KMS-11 (cell line): Measurements from ENCODE around the gene CCDC9.
A peak's percentile ranks its signal among the peaks of the same experiment; 100 is the strongest.

Source experiments
- H2AFZ ChIP-seq: fragments of 200-600 bp; sonication (generic); 2 replicates; pipeline ENCODE4 v1.6.1; 2016; ENCODE audit warnings: antibody characterized with exemption, mixed run types, low read depth
- H3K27ac ChIP-seq: fragments of 200-600 bp; sonication (generic); 2 replicates; pipeline ENCODE4 v1.6.1; 2016; ENCODE audit warnings: mild to moderate bottlenecking, mixed run types
- H3K27me3 ChIP-seq: fragments of 200-600 bp; sonication (generic); 2 replicates; pipeline ENCODE4 v1.6.1; 2017; ENCODE audit warnings: mild to moderate bottlenecking, low read depth, mixed run types, moderate library complexity; ENCODE audit not compliant: insufficient read depth
- H3K36me3 ChIP-seq: fragments of 200-600 bp; sonication (generic); 2 replicates; pipeline ENCODE4 v1.6.1; 2017; ENCODE audit warnings: mild to moderate bottlenecking, mixed run types; ENCODE audit not compliant: insufficient read depth
- H3K4me1 ChIP-seq: fragments of 200-600 bp; sonication (generic); 2 replicates; pipeline ENCODE4 v1.6.1; 2016; ENCODE audit warnings: mild to moderate bottlenecking, low read depth, mixed run types; ENCODE audit not compliant: poor library complexity, severe bottlenecking
- H3K4me2 ChIP-seq: fragments of 200-600 bp; sonication (generic); 2 replicates; pipeline ENCODE4 v1.7.0; 2016; ENCODE audit warnings: mild to moderate bottlenecking, mixed run types
- H3K4me3 ChIP-seq: fragments of 200-600 bp; sonication (generic); IDR thresholded peaks from 2 replicates; pipeline ENCODE4 v1.6.1; 2017; ENCODE audit warnings: low read depth, low read length, mixed read lengths; ENCODE audit not compliant: insufficient read depth
- H3K79me2 ChIP-seq: fragments of 200-600 bp; sonication (generic); 2 replicates; pipeline ENCODE4 v1.6.1; 2016; ENCODE audit warnings: low read depth, mixed run types; ENCODE audit not compliant: insufficient read depth
- H3K9ac ChIP-seq: fragments of 200-600 bp; sonication (generic); 2 replicates; pipeline ENCODE4 v1.6.1; 2016; ENCODE audit warnings: mild to moderate bottlenecking, mixed run types
- H4K20me1 ChIP-seq: fragments of 200-600 bp; sonication (generic); 2 replicates; pipeline ENCODE4 v1.6.1; 2016; ENCODE audit warnings: mild to moderate bottlenecking, mixed run types; ENCODE audit not compliant: insufficient read depth
- TF ChIP-seq, protein P1 (sequence below): fragments of 200-600 bp; sonication (generic); conservative IDR thresholded peaks from 2 replicates; pipeline ENCODE4 v1.6.1; 2017; ENCODE audit warnings: low read depth, mild to moderate bottlenecking, antibody characterized with exemption, low read length, moderate library complexity, mixed read lengths

Gene CCDC9

DNA sequence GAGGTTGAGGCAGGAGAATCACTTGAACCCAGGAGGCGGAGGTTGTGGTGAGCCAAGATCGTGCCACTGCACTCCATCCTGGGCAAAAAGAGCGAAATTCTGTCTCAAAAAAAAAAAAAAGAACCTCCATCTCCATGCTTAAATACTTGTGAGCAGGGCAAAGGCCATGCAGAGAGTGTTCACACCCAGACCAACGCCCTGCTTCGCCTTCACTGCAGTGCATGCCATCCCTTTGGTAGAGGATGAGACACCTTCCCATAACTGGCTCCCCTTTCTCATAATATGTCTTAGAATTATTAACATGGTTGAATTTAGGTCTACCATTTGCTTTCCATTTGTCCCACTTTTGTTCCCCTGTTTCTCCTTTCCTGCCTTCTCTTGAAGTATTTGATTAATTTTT is 40.7 kb upstream of the CCDC9 start:
- Histone ChIP-seq H3K4me2 (no peak overlapping the region), H2AFZ (no peak overlapping the region), H4K20me1 (no peaks in the 10 kb centered on the region), H3K4me1 (peaks cover 11% of the 10 kb centered on the region), H3K9ac (no peak overlapping the region), H3K27me3 (no peaks in the 10 kb centered on the region), H3K27ac (no peak overlapping the region), H3K79me2 (no peaks in the 10 kb centered on the region), H3K36me3 (no peaks in the 10 kb centered on the region), H3K4me3 (no peak overlapping the region)
- TF ChIP-seq, protein P1, sequence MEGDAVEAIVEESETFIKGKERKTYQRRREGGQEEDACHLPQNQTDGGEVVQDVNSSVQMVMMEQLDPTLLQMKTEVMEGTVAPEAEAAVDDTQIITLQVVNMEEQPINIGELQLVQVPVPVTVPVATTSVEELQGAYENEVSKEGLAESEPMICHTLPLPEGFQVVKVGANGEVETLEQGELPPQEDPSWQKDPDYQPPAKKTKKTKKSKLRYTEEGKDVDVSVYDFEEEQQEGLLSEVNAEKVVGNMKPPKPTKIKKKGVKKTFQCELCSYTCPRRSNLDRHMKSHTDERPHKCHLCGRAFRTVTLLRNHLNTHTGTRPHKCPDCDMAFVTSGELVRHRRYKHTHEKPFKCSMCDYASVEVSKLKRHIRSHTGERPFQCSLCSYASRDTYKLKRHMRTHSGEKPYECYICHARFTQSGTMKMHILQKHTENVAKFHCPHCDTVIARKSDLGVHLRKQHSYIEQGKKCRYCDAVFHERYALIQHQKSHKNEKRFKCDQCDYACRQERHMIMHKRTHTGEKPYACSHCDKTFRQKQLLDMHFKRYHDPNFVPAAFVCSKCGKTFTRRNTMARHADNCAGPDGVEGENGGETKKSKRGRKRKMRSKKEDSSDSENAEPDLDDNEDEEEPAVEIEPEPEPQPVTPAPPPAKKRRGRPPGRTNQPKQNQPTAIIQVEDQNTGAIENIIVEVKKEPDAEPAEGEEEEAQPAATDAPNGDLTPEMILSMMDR: no peak

DNA sequence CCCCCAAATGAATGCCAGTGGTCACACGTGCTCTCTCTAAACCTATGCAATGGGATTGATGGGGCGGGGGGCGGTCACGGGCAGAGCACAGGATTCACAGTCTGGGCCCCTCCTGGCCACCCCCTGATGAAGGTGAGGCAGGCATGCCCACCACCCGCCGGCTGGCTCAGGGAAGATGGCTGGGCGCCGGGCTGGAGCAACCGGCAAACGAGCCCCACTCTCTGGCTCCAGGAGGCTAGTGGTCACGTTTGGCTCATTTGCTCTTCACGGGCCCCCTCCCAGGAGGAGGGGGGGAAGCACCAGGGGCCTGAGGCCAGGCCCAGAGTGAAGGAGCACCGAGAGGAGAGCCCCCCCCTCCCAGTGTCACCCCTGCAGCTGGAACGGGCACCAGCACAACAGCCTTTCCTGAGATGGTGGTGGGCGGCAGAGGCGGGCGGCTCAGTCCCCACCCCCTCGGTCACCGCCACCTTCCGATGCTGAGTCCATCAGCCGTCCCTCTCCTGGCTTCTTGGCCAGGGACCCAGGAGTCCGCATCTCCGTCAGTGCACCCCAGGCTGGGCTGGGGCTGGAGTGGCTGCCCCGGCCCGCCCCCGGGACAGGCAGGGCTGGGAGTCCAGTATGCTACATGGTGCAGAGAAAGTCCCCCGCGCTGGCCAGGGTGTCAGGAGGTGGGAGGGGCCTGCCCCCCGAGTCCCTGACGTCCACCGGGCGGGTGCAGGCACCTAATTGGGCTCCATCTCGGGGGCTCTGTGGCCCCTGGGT is 35.1 kb upstream of the CCDC9 start:
- no peaks in the 10 kb centered on the region for H3K27me3 ChIP-seq
- no peak overlapping the region for H3K4me2 ChIP-seq
- TF ChIP-seq, protein P1: no peak
- no peak overlapping the region for H2AFZ ChIP-seq
- H3K27ac ChIP-seq: no peak overlapping the region
- H3K4me1 ChIP-seq: peaks cover 12% of the 10 kb centered on the region
- H3K36me3 ChIP-seq: no peaks in the 10 kb centered on the region
- H3K79me2 ChIP-seq: no peaks in the 10 kb centered on the region
- H4K20me1 ChIP-seq: no peaks in the 10 kb centered on the region
- no peak overlapping the region for H3K4me3 ChIP-seq
- H3K9ac ChIP-seq: no peak overlapping the region

DNA sequence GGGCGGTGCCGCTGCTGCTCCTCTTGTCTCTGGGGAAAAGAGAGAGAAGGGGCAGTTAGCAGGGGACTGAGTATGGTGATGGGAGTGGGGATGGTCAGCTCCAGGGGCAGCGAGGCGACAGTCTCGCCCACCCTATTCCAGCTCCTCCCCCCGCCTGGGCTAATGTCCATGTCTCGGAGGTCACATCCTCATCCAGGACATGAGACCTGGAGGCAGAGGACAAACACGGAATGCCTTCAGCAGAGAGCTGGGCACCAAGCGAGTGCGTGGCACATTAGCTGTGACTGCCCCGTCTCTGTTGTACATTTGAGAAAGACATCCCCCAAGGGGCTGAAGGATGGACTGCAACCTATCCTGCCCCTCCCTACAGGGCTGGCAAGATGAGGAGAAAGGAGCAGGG is 34.4 kb upstream of the CCDC9 start:
- Histone ChIP-seq H3K27me3 (no peaks in the 10 kb centered on the region), H2AFZ (no peak overlapping the region), H3K4me1 (peaks cover 17% of the 10 kb centered on the region), H3K36me3 (no peaks in the 10 kb centered on the region), H3K79me2 (no peaks in the 10 kb centered on the region), H4K20me1 (no peaks in the 10 kb centered on the region), H3K27ac (no peak overlapping the region), H3K4me2 (no peak overlapping the region), H3K9ac (no peak overlapping the region), H3K4me3 (no peak overlapping the region)
- TF ChIP-seq, protein P1: no peak

DNA sequence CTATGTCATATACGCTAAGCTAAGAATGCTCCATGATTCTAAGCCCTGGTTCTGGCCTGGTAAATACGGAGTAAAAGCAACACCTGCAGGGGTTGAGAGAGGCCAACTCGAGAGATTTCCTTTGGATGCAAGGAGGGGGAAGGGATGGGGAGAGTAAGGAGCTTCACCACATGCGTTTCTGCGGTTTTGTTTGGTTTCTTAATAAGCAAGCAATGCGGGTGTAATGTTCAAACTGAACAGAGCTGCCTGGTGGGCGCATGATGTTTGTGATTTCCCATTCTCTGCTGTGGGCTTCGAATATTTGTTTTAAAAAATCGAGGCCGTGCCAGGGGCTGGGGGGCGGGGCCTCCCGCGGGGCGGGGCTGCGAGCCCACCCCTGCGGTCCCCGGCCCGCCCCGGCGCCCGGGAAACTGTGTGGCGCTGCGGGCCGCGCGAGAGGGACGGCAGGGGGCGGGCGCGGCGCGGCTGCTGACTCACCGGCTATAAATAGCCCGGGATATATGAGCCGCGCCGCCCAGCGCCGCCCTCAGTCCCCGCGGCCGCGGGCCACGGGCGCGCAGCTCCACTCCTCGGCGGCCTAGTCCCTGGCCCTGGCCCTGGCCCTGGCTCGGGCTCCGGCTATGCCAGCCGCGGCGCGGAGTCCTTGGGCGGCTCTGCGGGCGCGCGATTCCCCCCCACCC is 30.4 kb upstream of the CCDC9 start:
- H3K27ac ChIP-seq: peak overlapping the region; percentile 90
- no peaks in the 10 kb centered on the region for H3K79me2 ChIP-seq
- no peaks in the 10 kb centered on the region for H4K20me1 ChIP-seq
- H3K4me3 ChIP-seq: no peak overlapping the region
- no peaks in the 10 kb centered on the region for H3K27me3 ChIP-seq
- H3K4me1 ChIP-seq: peaks cover 36% of the 10 kb centered on the region
- H2AFZ ChIP-seq: peak overlapping the region; percentile 56
- peak overlapping the region; percentile 82 for H3K9ac ChIP-seq
- peak overlapping the region; percentile 100 for H3K4me2 ChIP-seq
- TF ChIP-seq, protein P1: peak; percentile 47
- no peaks in the 10 kb centered on the region for H3K36me3 ChIP-seq
